SK-N-MC (cell line): ENCODE data around the gene ZBED4.

ENCODE experiments used
- DNase-seq: peaks from one replicate; pipeline ENCODE4 v3.0.0-alpha.2; 2011; ENCODE audit warnings: low read depth, low spot score
- H3K27ac ChIP-seq: fragments of 200-600 bp; sonication (generic); 2 replicates; pipeline ENCODE4 v1.5.1; 2016; ENCODE audit warnings: mixed run types
- H3K36me3 ChIP-seq: fragments of 200-600 bp; sonication (generic); 2 replicates; pipeline ENCODE4 v1.6.1; 2017; ENCODE audit warnings: antibody characterized with exemption, low read length, mixed read lengths; ENCODE audit not compliant: insufficient read depth
- H3K4me3 ChIP-seq: fragments of 200-600 bp; sonication (generic); 2 replicates; pipeline ENCODE4 v1.5.1; 2016
- H3K9ac ChIP-seq: fragments of 200-600 bp; sonication (generic); 2 replicates; pipeline ENCODE4 v1.8.0; 2017; ENCODE audit warnings: mixed run types, mixed read lengths; ENCODE audit not compliant: insufficient read length
- H3K9me3 ChIP-seq: fragments of 200-600 bp; sonication (generic); 2 replicates; pipeline ENCODE4 v1.6.1; 2017; ENCODE audit warnings: low read depth, mild to moderate bottlenecking, antibody characterized with exemption, low read length, moderate library complexity, mixed read lengths
- EZH2 ChIP-seq: fragments of 200-600 bp; sonication (generic); IDR thresholded peaks from one replicate; pipeline ENCODE4 v1.6.1; 2017; ENCODE audit warnings: antibody characterized with exemption
- FOXP2 ChIP-seq: optimal IDR thresholded peaks from 2 replicates; pipeline ENCODE3; 2011; ENCODE audit warnings: mild to moderate bottlenecking, moderate library complexity; ENCODE audit not compliant: insufficient read depth; ENCODE audit errors: extremely low read length, control extremely low read depth
- POLR2AphosphoS5 ChIP-seq: IDR thresholded peaks from 2 replicates; pipeline ENCODE4 v1.6.1; 2012; ENCODE audit warnings: mild to moderate bottlenecking, low read depth, low read length, borderline replicate concordance

The ZBED4 gene

DNA sequence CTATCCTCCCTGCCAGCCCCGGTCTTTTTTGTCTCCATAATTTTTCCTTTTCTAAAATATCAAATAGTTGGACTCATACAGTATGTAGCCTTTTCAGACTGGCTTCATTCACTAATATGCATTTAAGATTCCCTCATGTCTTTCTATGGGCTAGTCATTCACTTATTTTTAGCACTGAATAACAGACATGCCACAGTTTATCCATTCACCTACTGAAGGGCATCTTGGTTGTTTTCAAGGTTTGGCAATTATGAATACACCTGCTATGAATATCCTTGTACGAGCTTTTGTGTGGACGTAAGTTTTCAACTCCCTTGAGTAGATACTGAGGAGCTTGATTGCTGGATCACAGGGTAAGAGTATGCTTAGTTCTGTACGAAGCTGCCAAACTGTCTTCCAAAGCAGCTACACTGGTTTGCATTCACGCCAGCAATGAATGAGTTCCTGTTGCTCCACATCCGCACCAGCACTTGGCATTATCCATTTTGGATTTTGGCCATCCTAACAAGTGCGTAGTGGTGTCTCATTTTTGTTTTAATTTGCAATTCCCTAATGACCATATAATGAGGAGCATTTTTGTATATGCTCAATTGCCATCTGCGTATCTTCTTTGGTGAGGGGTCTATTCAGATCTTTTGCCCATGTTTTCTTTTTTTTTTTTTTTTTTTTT, 43.5 kb downstream of the ZBED4 start:
- Histone ChIP-seq H3K9me3 (no peaks in the 10 kb centered on the region), H3K9ac (no peak overlapping the region), H3K36me3 (peaks cover 28% of the 10 kb centered on the region; the same call in 1 of the 2 replicates), H3K27ac (no peak overlapping the region), H3K4me3 (no peak overlapping the region)
- no peak for DNase-seq
- TF ChIP-seq POLR2AphosphoS5 = no peak
- no peak for TF ChIP-seq EZH2
- TF ChIP-seq FOXP2 = no peak

DNA sequence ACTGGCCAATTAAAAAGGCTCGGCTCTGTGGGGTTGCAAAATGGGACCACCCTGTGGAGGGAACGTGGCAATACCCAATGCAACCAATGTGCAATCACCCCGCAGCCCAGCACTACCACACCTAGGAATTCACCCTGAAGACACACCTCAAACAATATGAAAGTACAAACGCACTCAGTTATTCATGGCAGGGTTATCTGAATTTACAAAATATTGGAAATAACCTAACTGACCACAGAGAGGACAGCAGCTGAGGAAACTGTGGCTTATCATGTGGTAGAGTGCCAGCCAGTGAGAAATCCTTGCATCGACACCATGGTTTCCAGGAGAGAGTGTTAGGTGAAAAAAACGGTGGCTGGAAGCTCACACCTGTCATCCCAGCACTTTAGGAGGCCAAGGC, 45.9 kb downstream of the ZBED4 start:
- Histone ChIP-seq H3K36me3 (peaks cover 39% of the 10 kb centered on the region), H3K9me3 (no peaks in the 10 kb centered on the region), H3K4me3 (no peak overlapping the region), H3K9ac (no peak overlapping the region), H3K27ac (no peak overlapping the region)
- no peak for TF ChIP-seq EZH2
- no peak for TF ChIP-seq FOXP2
- TF ChIP-seq POLR2AphosphoS5 = no peak
- no peak for DNase-seq

- Histone ChIP-seq H3K9me3 (no peaks in the 10 kb centered on the region), H3K36me3 (peaks cover 37% of the 10 kb centered on the region), H3K4me3 (no peak overlapping the region), H3K27ac (no peak overlapping the region), H3K9ac (no peak overlapping the region)
- TF ChIP-seq FOXP2 (no peak), POLR2AphosphoS5 (peak; percentile 19; the same call in 1 of the 2 replicates)
- DNase-seq = no peak
These were observed 47.0 kb downstream of the ZBED4 start for GRCh38 chr22:49900441-49901230.

DNA sequence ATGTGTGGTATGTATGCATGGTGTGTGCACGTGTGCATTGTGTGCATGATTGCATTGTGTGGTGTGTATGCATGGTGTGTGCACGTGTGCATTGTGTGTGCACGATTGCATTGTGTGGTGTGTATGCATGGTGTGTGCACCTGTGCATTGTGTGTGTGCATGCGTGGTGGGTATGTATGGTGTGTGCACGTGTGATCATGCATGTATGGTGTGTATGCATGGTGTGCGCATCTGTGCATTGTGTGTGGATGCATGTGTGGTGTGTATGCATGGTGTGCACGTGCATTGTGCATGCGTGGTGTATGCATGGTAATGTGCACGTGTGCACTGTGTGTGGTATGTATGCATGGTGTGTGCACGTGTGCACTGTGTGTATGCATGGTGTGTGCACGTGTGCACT, 47.8 kb downstream of the ZBED4 start:
- no peak for DNase-seq
- TF ChIP-seq POLR2AphosphoS5 (no peak), FOXP2 (no peak), EZH2 (no peak)
- Histone ChIP-seq H3K27ac (no peak overlapping the region), H3K9ac (no peak overlapping the region), H3K4me3 (no peak overlapping the region), H3K36me3 (peaks cover 37% of the 10 kb centered on the region), H3K9me3 (no peaks in the 10 kb centered on the region)

- Histone ChIP-seq H3K4me3 (no peak overlapping the region), H3K36me3 (peaks cover 31% of the 10 kb centered on the region), H3K27ac (no peak overlapping the region), H3K9ac (no peak overlapping the region), H3K9me3 (no peaks in the 10 kb centered on the region)
- TF ChIP-seq FOXP2 (no peak), EZH2 (no peak), POLR2AphosphoS5 (no peak)
- DNase-seq = no peak
These were observed 49.8 kb downstream of the ZBED4 start for GRCh38 chr22:49903322-49904039.

DNA sequence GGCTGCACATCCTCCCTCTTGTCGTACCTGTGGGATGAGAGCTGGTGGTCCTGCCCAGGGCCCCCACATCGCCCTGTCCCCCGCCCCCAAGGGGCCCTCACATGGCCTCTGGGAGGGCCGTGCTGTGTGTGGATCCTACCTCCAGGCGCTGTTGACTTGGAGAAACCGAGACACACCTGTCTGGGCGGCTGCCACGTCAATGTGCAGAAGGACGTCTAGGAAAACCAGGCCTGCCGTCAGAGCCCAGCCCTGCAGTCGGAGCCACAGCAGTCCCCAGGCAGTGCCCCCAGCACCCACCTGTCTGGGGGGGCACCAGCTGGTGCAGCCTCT, 50.4 kb downstream of the ZBED4 start:
- Histone ChIP-seq H3K27ac (no peak overlapping the region), H3K36me3 (peaks cover 31% of the 10 kb centered on the region), H3K9ac (no peak overlapping the region), H3K9me3 (no peaks in the 10 kb centered on the region), H3K4me3 (no peak overlapping the region)
- DNase-seq = no peak
- no peak for TF ChIP-seq EZH2
- no peak for TF ChIP-seq POLR2AphosphoS5
- TF ChIP-seq FOXP2 = no peak

- no peak overlapping the region for H3K4me3 ChIP-seq
- no peak for TF ChIP-seq FOXP2
- TF ChIP-seq POLR2AphosphoS5 = no peak
- TF ChIP-seq EZH2 = no peak
- peaks cover 31% of the 10 kb centered on the region for H3K36me3 ChIP-seq
- no peak for DNase-seq
- no peak overlapping the region for H3K27ac ChIP-seq
- no peaks in the 10 kb centered on the region for H3K9me3 ChIP-seq
- no peak overlapping the region for H3K9ac ChIP-seq
These were observed 51.8 kb downstream of the ZBED4 start for GRCh38 chr22:49905465-49905864.

DNA sequence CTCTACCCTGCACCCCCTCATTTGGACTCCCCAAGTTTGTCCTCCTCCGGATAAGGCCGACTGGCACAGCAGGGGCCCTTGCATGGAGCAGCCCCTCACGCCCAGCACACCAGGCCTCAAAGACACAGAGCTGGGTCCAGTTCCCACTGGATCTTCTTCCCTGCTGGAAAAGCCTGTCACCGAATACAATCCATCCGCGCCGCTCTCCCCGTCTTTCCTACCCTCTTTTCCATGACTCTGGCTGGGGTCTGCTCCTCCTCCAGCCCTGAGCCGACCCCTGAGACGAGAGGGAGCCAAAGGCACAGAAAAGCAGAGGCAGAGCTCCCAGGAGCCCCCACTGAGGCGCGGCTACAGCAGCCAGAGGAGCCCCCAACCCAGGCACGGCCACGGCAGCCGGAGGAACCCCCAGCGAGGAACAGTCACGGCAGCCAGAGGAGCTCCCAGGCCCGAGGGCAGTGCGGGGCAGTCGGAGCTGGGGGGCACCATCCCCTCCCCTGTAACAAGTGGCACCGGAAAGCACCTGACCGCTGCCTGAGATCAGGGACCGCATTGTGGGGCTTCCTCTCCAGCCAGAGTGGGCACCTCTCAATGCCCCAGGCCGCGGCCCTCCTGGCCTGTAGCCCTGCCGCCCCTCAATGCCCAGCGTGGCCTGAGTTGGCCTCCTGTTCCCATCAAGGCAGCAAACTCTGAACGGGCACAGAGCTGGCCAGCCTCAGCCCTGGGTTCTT, 52.6 kb downstream of the ZBED4 start:
- peaks cover 28% of the 10 kb centered on the region for H3K36me3 ChIP-seq
- DNase-seq = no peak

More for the DNA sequence above, 52.6 kb downstream of the ZBED4 start:
- Histone ChIP-seq H3K27ac (no peak overlapping the region), H3K9ac (no peak overlapping the region), H3K4me3 (no peak overlapping the region), H3K9me3 (no peaks in the 10 kb centered on the region)
- TF ChIP-seq EZH2 (no peak), FOXP2 (no peak), POLR2AphosphoS5 (no peak)
